Measurements from ENCODE around the gene C10orf53.
"Not testable (repeated sequence)": the region's sequence is repeated elsewhere in the genome, so short reads cannot be mapped to it uniquely, and the experiment has no call there.

Gene C10orf53

DNA sequence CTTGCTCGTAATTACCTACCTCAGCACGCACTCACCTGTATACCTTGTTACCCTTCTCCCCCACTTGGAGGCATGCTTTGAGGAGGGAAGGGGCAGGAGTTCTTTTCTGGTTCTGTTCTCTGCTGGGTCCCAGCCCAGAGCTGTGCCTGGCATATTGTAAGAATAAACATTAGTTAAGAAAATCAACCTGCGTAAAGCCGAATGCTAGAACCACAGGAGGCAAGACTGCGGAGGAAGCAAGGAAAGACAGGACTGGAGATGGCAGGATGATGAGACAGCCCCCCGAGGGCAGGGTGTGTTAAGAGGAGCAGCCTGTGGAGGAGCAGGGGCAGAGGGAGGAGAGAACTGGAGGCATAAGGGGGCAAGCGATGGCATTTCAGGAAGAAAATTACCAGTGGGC is 9.5 kb downstream of the C10orf53 start:
- no peak for DNase-seq

DNA sequence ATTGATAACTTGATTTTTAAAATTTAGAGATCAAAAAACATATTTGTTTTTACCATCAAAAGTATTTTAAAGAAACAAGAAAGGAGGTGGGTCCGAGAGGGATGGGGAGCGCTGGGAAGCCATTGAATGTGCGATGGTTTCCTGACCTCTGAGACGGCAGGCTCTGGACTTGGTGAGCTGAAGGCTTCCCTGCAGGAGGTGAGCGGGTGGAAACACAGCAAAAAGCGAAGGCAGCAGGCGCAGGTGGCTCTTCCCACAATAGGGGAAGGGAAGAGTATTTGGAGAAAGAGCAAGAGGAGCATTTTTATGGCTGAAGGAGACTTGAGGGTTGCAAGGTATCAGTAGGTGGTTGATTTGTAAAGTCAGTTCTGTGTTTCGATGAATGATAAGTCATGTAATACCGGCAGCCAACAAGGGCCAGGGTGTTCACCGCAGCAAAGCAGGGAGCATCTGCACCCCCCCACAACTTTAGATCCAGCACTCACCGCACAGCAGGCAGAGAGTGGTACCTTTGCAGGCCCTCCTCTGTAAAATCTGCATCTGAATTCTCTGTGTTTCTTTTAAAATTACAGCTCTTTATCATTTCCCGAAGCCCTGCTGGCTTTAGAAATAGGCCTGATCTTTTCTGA is 10.5 kb downstream of the C10orf53 start:
- DNase-seq, result no peak

DNA sequence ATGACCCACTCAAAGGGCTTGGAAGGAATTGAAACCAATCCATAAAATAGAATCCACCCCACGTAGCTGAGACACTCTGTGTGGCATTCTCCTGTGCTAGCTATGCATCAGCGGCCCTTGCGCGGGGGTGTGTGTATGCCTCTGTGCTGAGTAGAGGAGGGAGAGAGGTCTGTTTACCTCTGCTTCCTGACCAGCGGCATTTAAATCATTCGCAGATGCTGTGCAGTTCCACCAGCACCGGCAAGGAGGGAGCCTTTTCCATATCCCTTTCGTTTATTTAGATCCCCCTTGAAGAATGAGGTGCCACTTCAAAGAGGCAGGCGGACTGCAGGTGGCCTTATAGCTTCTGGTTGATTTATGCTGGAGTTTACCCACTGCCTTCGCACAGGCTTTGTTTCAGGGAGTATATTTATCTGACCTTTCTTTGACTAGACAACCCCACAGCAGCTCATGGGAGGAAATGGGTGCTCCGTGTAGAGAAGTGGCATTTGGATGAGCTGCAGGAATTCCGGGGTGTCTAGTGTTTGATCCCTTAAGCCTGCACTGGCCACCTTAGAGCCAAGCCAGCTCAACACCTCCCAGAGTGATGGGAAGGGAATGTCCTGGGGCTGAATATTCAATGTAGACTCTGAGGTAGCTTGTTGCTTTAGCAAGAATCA is 11.4 kb downstream of the C10orf53 start:
- DNase-seq, result no peak

DNA sequence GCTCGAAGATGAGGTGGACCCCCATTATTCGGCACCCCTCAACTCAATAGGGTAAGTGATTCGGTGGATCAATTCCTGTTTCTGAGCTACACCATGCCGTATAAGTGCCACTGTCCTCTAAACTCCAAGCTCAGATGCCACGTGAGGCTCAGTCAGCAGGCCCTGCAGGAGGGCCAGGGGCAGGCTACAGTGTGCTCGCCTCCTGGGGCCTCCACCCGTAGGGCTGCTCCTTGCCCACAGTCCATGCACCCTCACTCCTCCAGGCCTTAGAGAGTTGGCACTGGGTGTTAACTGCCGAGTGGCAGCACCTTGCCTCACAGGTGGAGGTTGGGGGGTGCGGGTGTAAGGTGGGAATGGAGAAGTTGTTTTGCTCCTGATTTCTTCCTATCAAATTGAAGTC is 12.1 kb downstream of the C10orf53 start:
- DNase-seq, result no peak

DNA sequence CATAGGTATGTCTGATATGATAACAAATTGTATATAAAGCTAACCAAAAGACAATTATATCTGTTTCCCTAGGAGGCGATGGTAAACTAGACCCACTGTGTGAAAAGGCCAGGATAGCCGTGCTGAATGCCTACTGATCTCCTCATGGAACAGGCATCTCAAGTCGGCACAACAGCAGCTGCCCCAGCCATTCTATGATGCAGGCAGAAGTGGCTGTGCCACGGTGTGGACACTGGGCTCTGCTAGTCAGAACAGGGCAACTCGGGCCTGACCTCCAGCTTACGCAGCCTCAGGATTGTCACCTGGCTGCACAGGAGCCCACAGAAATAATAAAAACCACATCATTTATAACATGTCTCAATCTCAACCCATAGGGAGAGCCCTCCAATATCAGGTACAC is 15.0 kb downstream of the C10orf53 start:
- DNase-seq, result no peak

DNA sequence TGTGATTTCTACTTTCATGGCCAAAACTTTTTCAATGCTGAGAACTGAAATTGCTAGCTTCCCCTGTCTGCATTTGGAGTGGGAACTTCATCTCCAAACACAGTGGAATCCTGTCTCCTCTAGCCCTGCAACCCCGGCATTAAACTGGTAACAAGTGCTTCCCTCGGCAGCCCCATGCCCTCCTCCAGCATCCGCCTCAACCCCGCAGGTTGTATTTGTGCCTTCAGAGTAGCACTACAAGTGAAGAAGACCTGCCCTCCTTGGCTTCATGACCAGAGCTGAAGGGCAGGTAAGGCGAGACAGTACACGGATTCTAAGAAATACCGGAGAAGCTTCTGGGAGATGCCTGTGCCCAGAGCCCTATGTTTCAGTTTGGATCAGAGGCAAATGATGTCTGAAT is 16.9 kb downstream of the C10orf53 start:
- no peak for DNase-seq

DNA sequence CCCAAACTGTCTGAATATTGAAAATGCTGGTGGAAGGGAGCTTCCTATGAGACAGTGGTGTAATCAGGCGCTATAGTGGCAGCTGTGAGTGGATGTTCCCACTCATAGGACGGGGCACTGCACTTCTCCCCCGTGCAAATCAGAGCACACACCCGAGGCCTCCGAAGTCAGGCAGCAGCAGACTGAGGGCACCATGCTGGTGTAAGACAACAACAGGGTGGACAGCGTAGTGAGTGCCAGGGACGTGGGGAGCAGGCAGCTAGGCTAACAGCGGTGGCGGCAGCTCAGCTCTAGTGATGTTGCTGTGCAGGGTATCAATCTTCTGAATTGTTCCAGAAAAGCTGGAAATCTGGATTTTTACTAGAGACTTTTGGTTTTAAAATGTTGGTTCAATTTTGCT is 19.2 kb downstream of the C10orf53 start:
- no peak for DNase-seq

DNA sequence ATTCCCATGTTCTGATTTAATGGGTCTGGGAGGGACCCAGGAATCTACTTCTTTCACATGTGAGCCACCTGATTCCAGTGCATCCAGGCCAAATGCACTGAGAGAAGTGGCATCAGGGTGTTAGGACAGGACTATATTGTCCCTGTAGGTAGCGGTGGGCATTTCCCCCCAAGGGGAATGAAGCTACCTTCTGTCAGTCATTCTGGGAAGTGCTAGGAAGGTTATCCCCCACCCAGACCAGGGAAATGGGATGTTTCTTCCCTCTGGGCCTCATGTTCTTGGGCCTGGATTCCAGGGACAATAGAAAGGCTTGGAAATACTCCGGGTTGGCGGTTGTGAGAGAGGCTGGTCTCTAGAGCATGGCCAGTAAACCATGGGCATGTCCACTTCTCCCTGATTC is 20.8 kb downstream of the C10orf53 start:
- DNase-seq, result no peak

DNA sequence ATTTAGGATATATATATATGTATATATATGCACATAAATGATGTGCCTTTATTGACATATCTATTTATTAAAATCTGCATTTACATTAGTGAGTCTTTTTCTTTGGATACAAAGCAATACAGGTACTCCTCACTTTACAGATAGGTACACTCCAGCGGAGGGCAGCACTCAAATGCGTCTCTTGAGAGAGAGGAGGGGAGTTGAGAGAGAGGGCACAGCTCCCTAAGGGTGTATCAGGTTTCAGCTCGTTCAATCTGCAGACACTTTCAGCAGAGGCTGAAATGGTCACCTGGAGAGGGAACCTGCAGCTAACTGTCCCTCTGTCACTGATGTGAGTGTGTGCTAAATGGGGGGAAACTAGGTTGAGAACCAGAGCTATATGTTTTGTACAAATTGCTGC is 21.5 kb downstream of the C10orf53 start:
- DNase-seq, result no peak

DNA sequence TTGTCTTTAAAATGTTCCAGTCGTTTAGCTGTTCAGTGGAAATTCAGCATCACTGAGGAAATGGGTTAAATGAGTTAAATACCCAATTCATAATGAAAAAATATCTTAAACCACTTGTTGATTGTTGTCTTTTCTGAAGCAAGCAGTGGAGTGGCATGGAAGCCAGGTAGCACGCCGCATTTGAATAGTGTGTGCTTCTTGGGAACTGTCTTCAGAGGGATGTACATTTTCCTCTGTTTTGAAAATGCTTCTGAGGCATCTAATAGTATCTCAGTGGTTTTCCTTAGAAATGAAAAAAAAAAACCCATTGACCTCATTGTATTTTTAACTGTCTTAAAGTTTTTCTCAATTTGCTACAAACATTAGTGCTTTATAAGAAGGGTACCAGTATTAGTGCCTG is 28.1 kb downstream of the C10orf53 start:
- DNase-seq, result no peak

DNA sequence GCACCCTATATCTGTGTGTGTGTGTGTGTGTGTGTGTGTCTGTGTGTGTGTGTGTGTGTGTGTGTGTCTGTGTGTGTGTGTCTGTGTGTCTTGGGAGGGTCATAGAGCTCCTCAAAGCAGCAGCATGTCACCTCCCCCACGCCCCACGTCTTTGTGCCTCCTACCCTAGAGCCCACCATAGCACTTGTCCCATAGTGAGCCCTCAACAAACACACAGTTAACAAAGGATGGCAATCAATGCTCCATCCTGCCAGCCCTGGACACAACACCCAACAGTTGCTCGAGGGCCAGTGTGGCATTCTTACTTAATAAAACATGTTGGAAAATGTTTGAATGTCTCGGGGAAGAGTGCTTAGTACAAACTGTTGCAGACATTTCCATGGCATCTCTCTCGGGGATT is 30.5 kb downstream of the C10orf53 start:
- DNase-seq, result no peak

DNA sequence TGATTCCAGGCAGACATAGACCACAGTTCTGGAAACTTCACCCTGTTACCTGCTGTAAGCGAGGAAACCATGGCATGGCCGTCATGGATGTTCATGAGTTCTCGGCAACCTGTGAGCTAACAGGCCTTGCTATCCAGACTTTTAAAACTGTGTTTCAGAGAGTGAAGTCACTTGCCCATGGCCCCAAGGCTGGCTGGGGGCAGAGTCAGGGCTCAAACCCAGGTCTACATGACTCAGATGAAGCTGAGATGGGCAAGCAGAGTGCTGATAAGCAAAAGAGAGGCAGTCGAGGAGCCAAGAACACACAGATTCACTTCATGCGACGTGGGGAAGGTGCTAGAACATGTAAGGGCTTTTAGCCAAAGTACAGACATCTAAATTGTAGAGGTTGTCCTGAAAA is 31.5 kb downstream of the C10orf53 start:
- DNase-seq, result no peak

DNA sequence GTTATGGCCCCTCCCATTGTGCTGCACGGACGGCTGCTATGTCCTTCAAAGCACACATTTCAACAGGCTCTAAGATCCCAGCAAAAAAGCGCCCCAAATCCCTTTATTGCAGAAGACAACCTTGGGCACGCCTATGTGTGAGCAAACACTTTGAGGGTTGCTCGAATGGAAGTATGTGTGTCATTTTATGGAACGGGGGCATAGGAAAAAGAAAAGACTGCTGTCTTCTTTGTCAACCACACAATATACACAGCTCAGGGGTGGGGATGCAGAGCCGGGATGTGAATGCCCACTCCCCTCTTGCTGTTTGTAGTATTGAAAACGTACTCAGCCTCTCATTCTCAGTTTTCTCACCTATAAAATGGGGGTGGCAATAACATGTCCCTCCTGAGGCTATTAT is 32.0 kb downstream of the C10orf53 start:
- no peak for DNase-seq

DNA sequence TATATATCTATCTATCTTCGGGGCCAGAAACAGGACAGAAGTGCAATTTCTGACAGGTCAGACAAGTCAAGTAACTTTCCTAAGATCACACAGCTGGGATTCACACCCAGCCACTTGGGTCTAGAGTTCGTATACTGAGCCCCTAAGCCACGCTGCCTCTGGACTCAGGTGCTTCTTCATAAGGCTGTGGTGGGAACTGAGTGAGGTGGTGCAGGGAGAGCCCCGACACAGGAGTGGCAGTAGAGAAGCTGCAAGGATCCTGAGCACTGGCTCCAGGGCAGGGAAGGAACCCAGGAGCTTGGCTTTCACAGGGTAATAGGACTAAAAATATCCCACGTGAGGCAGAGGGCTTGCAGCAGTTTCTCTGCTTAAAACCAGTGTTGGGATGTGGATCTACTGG is 33.8 kb downstream of the C10orf53 start:
- no peak for DNase-seq

DNA sequence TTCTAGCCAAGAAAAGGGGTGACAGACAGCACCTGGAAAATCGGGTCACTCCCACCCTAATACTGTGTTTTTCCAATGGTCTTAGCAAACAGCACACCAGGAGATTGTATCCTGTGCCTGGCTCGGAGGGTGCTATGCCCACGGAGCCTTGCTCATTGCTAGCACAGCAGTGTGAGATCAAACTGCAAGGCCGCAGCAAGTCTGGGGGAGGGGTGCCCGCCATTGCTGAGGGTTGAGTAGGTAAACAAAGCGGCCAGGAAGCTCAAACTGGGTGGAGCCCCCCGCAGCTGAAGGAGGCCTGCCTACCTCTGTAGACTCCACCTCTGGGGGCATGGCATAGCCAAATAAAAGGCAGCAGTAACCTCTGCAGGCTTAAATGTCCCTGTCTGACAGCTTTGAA is 35.7 kb downstream of the C10orf53 start:
- DNase-seq, result not testable (repeated sequence)

DNA sequence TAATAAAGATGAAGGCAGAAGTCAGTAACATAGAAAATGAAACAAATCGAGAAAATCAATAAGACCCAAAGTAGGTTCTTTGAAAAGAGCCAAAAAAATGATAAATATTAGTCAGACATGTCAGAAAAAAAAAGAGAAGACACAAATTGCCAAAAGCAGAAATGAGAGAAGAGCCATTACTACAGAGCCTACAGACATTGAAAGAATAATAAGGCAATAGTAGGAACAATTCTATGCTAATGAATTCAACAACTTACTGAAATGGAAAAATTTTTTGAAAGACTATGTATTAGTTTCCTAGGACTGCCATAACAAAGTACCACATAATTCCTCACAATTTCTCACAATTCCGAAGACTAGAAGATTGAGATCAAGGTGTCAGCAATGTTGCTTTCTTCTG is 47.1 kb downstream of the C10orf53 start:
- DNase-seq, result no peak

DNA sequence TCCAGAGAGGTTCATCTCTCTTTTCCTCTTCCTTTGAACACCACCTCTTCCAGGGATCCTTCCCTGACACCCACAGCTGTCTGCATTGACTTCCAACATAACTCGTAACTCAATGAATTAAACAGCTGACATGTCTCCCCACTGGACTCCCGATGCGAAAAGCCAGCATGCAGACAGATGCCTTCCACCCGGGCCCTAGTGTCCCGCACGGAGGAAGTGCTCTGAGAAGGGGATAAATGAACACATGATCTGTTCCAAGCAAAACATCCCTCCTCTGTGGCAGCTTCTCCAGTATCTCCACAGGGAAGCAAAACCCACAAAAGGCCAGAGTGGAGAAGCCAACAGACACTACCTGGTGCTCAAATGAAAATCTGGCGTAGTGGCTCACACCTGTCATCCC is 54.4 kb downstream of the C10orf53 start:
- no peak for DNase-seq

DNA sequence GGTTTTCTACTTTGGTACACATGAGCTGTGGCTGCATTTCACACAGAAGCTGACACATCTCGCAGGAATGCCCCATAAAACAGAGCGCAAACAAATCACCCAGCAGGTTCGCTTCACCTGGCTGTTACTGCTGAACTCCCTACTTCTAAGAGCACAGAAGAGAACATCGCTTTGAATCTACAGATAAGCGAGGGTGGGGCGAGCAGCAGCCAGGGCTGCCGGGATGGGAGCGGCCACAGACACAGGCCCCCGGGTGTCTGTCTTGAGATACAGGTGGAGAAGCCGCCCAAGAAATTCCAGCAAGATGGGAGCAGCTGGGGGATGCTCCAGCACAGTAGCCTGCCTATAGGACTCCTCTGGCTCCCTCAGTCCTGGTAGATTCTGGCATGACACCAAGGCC is 55.2 kb downstream of the C10orf53 start:
- DNase-seq, result no peak

DNA sequence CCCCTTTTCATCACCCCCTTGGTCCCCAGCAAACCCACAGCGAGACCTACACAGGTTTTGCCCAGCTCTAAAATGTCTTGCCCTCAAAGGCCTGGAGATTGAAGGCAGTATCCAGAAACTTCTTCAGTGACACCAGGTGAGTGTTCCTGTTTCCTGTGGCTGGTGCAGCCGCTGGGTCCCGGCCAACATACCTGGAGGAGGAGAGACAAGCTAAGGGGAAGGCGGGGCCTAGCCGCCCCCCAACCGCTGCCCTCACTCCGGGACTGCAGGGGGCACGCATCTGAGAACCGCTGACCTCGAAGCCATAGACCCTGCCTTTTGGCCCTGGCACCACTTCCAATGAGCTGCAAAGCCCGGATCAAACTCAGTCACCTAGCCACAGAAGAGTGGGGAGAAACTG is 55.7 kb downstream of the C10orf53 start:
- DNase-seq, result no peak

DNA sequence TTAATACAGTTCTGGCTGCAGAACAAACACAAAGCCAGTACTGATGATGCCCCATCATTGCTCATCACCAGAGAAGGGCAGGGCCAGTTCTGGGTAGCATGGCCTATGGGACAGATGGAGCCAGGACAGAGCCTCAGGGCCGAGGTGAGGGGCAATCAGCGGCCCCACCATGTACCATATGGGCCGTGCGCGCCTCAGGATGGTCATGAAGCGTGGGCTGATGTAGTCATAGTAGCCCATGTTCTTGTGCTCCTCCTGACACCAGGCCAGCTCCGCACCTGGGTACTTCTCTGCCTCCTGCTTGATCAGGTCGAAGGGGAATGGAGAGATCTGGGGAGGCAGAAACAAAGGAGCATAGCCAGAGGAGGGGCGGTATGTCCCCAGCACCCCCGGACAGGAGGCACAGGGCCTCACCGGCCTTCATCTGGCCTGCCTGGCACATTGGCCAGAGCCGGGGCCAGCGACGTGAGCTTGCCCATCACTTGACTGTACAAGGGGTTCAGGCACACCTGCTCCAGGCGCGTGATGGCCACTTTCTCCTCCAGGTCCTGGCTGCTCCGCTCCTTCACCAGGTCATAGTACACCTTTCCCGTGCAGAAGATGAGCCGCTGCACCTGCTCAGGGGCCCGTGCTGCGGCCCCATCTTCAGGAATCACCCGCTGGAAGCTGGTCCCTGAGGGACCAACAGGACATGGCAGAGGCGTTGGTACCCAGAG is 56.6 kb downstream of the C10orf53 start:
- DNase-seq, result no peak

DNA sequence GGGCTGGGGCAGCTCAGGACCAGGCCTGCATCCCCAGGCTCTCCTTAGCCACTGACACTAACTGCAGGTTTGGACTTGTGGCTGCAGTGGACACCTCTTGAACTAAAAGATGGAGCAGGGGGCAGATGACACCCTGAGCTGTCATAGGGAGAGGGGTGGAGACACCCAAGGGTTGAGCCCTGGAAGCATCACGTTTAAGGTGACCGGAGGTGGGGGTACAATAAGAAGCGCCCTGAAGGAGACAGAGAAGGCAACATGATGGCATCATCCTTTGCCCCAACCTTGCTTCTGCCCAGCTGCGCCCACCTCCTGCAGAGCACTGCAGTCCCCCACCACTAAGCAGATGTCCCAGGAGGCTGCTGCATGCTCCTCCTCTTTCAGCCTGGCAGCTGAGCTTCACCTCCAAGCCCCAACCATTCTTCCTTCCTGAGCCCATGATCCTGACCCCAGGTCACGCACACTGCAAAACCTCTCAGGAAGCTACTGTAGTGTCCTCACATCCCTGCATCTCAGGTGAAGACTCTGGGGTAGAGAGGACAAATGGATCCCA is 57.2 kb downstream of the C10orf53 start:
- no peak for DNase-seq

DNA sequence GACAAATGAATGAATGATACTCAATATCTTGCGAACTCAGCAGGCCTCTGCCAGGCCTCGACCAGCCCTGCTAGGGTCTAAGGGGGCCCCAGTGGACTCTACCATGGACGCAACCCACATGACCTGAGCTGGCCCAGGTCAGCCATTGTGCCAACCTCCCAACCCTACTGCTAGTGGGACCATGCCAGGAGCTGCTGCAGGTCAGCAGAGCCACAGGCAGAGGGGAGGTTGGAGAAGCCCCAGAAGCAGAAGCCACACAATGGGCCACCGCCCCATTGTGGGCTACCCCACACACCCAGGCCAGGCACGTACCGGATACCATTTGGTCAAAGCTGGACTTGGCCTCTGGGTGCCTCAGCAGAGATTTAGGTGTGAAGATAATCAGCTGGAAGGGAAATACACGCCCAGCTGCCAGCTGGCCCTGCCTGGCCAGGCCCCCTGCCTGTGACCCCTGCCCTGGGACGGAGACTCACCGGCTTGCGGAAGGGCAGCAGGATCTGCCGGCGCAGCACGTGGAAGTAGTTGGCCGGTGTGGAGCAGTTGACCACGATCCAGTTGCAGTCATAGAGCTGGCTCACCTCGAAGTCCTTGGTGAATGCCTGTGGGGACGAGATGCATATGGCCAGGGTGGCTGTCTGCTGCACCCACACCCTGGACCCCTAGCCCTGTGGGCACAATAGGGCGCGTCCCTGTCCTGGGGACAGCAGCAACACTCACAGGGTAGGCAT is 58.2 kb downstream of the C10orf53 start:
- DNase-seq, result no peak

DNA sequence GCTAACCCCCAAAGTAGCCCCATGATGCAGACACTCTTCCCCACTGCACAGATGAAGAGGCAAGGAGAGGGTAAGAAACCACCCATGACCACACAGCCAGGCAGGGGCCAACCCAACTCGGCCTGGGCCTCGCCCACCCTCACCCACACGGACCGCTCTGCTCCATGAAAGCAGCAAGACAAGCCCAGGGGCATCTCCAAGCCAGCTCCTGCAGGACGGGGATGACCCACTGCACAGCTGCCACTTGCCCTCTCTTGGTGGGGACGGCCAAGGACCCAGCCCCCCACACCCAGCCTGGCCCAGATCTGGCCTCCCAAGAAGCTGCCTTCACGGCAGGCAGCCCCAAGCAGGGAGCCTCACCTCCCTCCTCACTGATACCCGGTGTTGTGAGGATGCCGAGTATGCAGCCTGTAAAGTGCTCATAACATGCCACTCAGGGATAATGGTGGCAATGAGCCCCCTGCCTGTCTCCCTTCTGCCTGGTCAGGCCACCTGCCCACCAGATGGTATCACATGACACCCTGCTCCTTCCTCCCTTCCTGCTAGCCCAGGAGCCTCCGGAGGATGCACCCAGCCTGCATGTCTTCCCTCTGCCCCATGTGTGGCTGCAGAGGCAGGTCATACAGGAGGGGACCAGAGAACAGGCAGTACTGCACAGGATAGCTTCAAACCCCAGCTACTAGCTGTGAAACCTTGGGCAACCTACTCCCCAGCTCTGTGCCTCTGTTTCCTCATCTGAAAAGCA is 59.3 kb downstream of the C10orf53 start:
- DNase-seq, result no peak

All from CD4-positive, alpha-beta T cell treated with Interferon alpha-2 for 1 hour (primary cell).